HG03025 (cell line): ENCODE results near the gene RAB15.

Experiments used
- ATAC-seq: cut with Tn5 transposase; IDR thresholded peaks from one replicate; pipeline ENCODE4 v1.9.1; 2021; ENCODE audit warnings: mild to moderate bottlenecking, moderate library complexity; ENCODE audit not compliant: unreplicated experiment, low FRiP score

RAB15 gene

DNA sequence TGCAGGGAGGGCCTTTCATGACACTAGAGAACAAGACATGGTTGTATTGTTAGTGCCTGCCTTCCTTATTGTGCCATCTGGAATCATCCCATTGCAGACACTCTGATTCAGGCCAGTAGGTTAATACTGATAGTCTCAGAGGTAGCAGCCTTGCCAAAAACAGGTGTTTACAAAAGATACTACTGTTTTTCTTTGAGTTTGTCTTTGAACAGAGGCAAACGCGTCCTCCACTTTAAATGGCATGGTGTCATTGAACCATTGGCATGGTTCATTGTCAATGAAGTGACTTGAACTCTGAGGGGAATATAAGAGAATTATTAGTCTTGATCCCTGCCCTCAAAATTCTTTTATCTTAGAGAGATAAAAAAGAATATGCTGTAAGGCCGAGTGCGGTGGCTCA, 18.8 kb upstream of the RAB15 start:
- no peak for ATAC-seq

DNA sequence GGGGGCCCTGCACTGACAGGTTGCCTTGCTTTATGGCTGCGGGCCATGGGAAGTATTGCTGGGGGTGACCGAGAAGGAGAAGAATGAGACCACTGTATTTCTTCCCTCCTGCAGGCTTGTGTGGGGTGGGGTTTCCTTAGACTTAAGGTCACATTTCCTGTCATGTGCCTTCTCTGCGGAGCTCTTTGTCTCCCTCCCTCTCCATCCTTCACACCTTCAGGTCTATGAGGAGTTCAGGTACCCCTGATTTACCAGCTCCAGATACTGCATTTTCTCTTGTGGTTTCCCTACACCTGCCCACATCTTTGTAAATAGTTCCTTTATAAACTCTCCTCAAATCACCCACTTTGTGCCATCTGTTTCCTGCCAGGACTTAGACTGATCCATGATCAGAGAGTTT, 18.2 kb upstream of the RAB15 start:
- no peak for ATAC-seq

DNA sequence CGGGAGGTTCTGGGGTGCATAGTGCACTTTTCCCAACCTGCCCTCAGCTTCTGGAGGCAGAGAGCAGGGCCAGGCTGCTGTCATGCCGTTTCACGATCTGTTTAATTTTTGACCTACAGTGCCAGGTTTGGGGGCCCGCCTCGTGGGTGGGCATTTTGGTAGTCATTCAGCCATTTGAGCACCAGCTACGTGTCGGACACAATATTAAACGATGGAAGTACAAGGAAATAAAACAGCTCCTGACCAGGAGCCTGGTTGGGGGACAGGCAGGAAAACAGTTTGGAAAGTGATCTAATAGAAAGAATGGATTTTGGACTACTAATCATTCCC, 15.3 kb upstream of the RAB15 start:
- ATAC-seq = peak; percentile 2

DNA sequence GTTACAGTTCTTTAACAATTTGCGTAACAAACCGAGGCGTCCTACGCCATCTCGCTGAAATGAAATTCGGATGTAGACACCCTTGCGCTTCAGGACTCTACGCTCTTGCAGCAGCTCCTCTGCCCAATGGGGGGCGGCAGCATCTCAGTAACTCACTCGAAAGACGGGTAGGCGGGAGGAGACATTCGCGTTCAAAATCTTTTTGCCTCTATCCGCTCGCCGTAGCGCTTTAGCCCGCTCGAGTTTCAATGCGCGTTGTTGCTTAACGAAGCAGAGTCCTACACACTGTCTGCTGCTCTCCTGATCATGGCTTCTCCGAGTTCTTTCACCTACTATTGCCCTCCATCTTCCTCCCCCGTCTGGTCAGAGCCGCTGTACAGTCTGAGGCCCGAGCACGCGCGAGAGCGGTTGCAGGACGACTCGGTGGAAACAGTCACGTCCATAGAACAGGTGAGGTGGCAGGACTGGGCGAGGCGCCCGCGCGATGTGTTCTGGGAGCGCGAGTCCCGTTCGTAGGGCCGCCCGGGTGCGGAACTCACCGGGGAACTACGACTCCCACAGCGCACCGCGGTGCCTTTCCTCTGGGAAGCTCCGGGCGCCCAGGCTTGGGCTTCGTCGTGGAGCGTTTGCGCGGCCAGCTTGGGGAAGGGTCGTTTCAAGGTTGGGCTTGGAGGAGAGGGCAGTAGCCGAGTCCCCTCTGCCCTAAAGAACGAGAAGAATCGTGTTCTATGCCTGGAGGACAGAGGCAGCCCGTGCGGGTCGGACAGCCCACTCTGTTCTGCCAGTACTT, 14.7 kb upstream of the RAB15 start, which contains the start of gene FNTB:
Gene FNTB (plus strand): TSS at position 248 of the 790 bp plus-strand sequence. CDS start 59 bp downstream, at position 307.
- peak; percentile 93 for ATAC-seq

DNA sequence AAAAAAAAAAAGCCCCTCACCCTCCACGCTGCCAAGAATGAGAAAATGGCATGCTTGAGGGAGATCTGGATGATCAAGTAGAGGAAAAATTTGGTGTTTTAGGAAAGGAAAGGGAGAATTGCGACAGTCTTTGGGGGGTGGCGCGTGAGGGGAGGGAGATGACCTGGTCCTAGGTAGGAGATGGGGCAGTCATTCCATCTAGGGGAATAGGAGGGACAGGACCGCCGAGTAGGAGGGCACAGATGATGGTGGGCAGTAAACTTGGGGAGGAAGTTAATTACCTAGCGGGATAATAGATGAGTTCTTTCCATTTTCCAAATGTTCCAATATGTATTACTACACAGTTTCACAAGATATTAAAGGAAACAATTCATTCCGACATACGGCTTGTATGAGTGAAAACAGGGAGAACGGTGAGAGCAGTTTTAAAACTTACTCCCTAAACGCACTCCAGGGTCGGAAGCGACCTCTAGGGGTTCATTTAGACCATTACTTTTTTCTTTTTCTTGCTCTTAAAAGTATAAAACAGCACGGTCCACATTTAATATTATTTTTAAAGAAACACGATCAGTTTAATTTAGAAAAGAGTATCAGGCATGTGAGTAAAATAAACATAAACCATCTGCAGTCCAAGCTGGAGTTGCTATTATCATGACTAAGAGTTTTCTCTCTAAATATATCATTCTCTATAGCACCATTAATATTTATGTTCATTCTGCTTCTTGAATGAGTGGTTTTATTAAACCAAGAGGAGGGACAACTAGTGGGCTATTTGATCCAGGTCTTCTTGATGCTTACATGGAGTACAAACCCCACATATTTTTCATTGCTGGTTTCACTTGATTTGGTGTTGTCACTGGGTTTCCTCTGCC, 11.5 kb upstream of the RAB15 start:
- ATAC-seq = no peak

DNA sequence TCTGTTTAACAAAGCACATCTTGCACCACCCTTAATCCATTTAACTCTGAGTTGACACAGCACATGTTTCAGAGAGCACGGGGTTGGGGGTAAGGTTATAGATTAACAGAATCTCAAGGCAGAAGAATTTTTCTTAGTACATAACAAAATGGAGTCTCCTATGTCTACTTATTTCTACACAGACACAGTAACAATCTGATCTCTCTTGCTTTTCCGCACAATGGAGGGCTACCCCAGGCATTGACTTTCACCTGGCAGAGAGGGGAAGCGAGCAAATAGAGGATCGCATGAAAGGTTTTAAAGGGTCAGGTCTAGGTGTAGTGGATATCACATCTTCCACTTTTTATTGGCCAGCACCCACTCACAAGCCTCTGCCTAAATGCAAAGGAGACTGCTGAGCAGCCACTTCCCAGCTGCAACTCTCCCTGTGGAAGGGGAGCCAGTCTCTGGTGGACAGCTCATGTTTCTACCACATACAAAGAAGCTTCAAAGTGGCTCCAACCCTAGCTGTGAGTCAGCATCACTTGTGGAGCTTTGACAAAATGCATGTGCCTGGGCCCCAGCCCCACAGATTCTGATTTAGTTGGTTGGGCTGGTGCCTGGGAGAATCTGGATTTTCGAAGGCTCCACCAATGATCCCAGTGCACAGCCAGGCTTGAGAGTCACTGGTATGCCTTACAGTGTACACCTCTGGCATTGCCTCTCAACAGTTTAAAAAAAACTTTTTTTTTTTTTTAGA, 7.4 kb upstream of the RAB15 start:
- ATAC-seq = no peak

DNA sequence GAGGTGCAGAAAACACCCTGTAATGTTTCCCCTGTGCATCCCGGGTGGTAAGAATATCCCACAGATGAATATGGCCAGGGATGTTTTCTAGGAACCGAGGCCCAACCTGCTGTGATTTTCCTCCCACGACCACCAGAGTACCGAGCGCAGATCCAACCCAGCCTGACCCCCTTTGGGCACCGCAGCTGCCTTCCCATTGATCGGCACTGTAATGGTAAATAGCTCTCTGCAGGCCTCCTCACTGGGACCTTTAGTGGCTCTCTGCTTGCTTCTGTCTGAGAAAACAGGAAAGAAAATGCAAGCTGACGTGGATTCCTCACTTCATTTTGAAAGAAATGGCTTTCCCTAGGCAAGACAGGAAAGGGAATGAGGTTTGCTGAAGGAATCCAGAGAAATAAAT, 2.4 kb upstream of the RAB15 start:
- ATAC-seq = no peak

DNA sequence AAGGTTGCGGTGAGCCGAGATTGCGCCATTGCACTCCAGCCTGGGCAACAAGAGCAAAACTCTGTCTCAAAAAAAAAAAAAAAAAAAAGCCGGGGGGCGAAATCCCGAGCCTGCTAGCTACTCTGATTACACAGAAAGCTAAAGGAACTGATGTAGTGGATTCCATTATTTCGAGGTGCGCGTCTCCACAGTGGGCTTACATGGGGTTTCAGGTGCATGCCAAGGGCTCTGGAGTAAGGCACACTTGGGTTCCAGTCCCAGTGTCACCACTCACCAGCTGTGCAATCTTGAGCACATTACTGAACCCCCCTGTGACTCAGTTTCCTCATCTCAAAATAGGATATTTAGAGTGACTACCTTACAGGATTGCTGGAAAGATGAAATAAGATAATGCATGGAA, 1.7 kb upstream of the RAB15 start:
- no peak for ATAC-seq

DNA sequence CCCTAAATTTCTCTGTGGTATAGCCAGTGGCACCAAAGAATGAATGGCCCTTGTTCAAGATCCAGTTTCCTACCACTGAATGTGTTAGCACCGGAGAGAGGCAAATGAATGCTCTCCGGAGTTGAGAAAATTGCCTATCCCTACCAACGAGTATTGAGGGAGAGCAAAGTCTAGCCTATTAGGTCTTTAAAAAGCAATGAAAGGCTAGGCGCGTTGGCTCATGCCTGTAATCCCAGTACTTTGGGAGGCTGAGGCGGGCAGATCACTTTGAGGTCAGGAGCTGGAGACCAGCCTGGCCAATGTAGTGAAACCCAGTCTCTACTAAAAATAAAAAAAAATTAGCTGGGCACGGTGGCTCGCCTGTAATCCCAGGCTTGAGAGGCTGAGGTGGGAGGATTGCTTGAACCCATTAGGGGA, 898 bp upstream of the RAB15 start:
- no peak for ATAC-seq

DNA sequence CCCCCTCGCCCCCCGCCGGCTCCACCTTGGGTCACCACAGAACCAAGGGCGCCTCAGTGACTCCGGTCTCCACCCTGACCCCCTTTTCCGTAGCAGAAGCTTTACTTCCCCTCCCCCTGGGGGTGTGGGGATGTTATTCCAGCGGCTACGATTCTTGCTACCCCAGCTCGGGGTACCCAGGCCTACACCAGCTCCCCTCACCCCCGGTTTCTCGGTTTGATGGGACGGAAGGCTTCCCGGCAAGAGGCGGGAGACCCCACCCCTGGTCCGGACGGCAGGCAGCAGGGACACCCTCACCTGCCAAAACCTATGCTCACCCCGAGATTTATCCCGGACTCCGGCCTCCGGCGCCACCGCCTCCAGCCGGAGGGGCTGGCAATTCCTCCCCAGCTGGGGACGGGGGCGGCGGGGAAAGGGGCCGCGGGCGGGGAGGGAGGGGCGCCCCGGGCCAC, 619 bp downstream of the RAB15 start:
- ATAC-seq = no peak

DNA sequence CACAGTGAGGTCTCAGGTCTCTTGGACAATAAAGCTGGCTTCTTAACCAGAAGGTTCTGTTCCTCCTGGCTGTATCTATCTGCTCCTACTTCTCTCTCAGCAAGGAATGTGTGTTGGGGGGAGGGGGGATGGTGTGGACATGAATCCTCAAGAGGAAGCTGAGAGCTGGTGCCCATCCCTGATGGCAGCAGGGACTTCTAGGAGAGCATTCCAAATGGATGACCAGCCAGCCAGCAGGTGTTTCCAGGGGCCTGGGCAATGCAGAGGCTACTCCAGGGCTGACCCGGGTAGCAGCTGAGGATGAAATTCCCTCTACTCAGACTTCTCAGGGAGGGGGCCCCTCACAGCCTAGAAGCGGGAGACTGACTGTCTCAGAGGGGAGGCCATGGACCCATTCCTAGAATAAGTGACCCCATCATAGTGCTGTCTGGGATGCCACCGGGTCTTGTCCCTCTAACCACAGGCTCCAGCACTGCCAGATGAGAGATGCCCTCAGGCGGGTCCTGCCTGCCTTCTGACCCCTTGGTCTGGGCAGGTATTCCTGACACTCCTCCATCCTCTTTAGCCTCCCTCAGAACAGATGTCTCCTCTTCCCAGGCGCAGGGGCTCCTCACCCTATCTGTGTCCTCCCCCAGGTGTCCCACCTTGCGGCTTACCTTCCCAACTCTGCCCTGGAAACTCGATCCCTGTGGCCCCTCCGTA, 1.2 kb downstream of the RAB15 start:
- ATAC-seq = no peak

DNA sequence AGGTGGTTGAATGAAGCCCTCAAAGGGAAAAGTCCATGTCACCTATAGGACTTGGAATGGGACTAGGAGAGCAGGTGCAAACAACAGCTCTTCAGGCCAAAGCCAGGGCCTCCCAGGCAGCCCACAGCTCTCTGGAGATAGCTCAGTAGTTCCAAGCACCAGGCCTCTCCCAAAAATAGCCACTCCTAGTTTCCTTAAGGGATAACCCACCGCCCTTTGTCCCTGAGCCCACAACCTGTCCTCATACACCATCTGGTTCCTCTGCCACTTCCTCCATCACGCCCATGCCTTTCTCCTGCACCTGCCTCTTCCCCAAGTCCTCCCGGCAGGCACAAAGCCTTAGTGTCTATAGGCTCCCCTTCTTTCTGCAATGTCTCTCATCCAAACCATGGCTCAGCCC, 2.1 kb downstream of the RAB15 start:
- no peak for ATAC-seq

DNA sequence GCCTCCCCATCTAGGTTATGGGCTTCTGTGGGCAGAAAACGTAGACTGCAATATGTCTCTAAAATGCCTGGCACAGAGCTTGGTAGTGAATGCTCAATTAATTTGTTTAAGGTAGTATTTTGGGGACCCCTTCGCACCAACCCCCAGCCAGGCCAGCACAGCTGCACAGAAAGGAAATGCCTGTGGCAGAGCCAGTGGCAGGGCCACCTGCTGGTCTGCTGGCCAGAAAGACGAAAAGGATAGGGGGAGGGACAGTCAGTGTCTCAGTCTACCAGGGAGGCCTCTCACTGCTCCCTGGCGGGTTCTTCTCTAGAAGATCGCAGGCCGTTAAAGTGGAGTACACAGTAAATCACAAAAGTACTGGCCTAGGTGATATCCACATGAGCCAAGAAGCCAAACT, 3.5 kb downstream of the RAB15 start:
- no peak for ATAC-seq

DNA sequence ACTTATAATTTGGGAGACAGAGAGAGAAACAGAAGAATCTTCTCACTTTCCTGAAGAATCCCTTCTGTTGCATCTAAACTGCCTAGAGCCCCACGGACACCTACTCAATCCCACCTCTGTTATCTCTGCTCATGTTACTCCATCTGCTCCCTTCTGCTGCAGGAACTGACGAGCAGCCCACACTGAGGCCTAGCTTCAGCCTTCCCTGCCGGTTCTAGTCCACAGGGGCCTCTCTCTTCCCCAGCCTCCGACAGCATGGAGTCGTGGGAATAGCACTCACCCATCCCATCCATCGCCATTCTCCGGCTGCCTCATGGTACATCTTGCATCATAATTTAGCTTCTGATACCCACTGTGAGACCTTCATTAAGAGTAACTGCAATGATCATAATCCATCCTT, 4.0 kb downstream of the RAB15 start:
- no peak for ATAC-seq

DNA sequence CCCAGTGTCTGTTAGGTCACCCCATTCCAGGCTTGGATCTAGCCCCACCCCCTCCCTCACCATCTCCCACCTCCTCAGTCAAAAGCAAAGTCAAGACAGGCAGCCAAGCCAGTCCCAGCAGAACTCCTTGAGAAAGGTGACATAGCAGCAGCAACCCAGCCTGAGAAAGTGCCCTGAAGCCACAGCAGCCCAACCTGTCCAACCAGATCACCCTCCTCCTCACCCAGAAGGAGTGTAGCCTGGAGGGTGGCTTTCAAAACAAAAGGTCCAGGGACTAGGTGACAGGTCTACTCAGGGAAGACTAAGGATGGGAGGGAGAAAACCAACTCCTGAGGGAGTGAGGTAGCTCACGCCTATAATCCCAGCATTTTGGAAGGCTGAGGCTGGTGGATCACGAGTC, 5.2 kb downstream of the RAB15 start:
- ATAC-seq = no peak

DNA sequence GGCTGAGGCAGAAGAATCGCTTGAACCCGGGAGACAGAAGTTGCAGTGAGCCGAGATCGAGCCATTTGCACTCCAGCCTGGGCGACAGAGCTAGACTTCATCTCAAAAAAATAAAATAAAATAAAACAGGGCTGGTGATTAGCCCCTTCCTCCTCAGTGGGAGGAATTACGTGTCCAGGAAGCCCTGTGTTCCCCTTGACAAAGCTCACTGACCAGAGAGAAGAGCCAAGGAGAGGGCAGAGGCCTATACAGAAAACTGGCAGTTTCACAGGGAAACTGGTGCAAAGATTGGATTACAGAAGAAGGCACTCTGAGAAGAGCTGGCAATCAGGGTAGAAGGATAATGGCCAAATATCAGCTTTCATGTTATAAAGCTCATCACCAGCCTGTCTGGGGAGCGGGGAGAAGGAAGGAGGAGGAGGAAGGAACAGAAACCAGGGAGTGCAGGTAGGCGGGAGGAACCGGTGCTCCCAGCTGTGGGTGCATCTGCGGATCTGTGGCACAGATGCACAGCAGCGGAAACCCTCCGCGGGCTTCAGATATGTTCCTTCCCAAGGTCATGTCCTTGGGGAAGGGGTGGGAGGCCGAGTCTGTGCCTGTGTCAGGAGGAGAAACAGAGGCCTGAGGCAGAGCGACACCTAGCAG, 6.7 kb downstream of the RAB15 start:
- no peak for ATAC-seq

DNA sequence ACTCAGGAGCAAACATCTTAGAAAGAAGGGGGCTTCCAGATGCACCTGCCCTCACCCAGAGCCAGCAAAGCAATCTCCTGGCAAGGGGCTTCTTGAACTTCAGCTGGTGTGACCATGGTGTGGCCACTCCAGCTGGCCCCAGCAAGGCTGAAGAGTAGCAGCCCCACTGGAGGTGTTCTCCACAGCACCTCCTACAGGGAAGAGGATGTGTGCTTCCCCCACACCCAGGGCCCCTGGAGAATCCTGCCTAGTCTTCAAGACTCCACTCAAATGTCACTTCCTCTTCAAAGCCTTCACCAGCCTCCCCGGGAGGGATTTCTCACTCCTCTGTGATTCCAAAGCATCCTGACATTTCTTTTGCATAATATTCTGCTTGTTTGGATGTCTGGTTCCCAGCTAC, 8.5 kb downstream of the RAB15 start:
- no peak for ATAC-seq

DNA sequence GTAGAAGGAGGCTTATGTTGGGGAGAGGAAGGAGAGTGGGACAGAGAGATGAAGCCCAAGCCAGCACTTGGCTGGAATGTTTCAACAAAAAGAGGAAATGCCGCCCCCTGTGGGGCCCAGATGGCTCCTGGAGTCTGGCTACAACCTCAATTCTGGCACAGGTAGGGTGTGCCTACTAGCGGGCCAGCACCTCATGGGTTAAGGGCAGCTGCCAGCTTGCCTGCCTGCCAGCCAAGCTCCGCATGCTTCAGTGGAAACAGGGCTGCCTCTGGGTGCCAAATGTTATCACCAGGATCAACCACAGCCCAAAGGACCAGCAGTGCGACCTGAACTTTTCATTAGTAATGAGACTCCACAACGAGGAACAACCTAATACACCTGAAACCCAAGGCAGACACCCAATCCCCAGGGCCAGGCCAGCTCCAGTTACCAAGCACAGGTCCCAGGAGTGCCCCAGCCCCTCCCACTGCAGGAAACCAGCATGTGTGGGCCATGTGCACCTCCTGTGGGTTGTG, 11.3 kb downstream of the RAB15 start:
- ATAC-seq = no peak

DNA sequence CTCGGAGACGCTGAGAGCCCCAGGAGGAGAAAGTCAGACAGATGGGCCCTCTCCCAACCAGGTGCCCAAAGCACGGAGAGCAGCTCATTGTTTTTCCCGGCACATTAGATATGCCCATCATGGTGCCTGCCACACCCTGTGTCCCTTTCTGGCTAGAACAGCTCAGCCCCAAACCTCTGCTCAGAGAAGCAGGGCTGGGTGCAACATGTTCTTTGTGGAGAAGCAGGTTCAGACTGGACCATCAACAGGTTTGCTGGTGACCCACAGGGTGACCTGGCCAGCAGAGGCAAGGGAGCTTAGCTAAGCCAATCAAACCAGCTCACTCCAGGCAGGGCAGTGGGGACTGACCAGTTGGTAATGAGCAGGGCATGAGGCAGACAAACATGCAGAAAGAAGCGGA, 13.4 kb downstream of the RAB15 start:
- no peak for ATAC-seq

DNA sequence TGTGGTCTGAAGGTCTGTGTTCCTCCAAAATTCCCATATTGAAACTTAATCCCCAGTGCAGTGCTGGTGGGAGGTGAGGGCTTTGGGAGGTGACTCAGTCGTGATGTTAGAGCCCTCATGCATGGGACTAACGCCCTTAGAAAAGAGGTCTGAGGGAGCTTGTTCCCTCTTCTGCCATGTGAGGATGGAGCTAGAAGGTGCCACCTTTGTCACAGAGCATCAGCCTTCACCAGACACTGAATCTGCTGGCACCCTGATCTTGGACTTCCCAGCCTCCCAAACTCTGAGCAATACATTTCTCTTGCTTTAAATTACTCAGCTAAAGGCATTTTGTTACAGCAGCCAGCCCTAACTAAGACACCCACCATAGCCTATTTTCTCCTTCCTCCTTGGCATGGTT, 13.9 kb downstream of the RAB15 start:
- no peak for ATAC-seq
